ENCODE data around the gene VCAM1.

VCAM1 gene

GRCh38 chr1:100736746-100737145 lies 17.2 kb downstream of the VCAM1 start:
- H3K9me3 Mint-ChIP-seq: no peaks in the 10 kb centered on the region
- no peaks in the 10 kb centered on the region for H3K27me3 Mint-ChIP-seq (ENCODE audit: low read depth)
- no peak for DNase-seq (ENCODE audit: low spot score)
- H3K36me3 Mint-ChIP-seq (ENCODE audit: low read depth): no peaks in the 10 kb centered on the region
- H3K4me3 Mint-ChIP-seq: no peak overlapping the region
- H3K27ac Mint-ChIP-seq: no peak overlapping the region
- H3K4me1 Mint-ChIP-seq (ENCODE audit: low read depth): no peaks in the 10 kb centered on the region

GRCh38 chr1:100746542-100746932 lies 27.0 kb downstream of the VCAM1 start:
- H3K9me3 Mint-ChIP-seq: no peaks in the 10 kb centered on the region
- no peak overlapping the region for H3K27ac Mint-ChIP-seq
- H3K27me3 Mint-ChIP-seq (ENCODE audit: low read depth): no peaks in the 10 kb centered on the region
- no peaks in the 10 kb centered on the region for H3K36me3 Mint-ChIP-seq (ENCODE audit: low read depth)
- no peak overlapping the region for H3K4me3 Mint-ChIP-seq
- DNase-seq (ENCODE audit: low spot score): no peak
- H3K4me1 Mint-ChIP-seq (ENCODE audit: low read depth): peaks cover 2% of the 10 kb centered on the region

GRCh38 chr1:100747771-100748170 lies 28.2 kb downstream of the VCAM1 start:
- DNase-seq (ENCODE audit: low spot score): no peak
- no peaks in the 10 kb centered on the region for H3K36me3 Mint-ChIP-seq (ENCODE audit: low read depth)
- no peaks in the 10 kb centered on the region for H3K27me3 Mint-ChIP-seq (ENCODE audit: low read depth)
- H3K4me3 Mint-ChIP-seq: no peak overlapping the region
- H3K4me1 Mint-ChIP-seq (ENCODE audit: low read depth): peaks cover 2% of the 10 kb centered on the region
- H3K9me3 Mint-ChIP-seq: no peaks in the 10 kb centered on the region
- H3K27ac Mint-ChIP-seq: no peak overlapping the region

GRCh38 chr1:100750005-100750885 lies 30.7 kb downstream of the VCAM1 start:
- no peak for DNase-seq (ENCODE audit: low spot score)
- Mint-ChIP-seq H3K9me3 (no peaks in the 10 kb centered on the region), H3K27me3 (ENCODE audit: low read depth) (no peaks in the 10 kb centered on the region), H3K36me3 (ENCODE audit: low read depth) (no peaks in the 10 kb centered on the region), H3K27ac (no peak overlapping the region), H3K4me1 (ENCODE audit: low read depth) (peaks cover 2% of the 10 kb centered on the region), H3K4me3 (no peak overlapping the region)

- Mint-ChIP-seq H3K27ac (no peak overlapping the region), H3K9me3 (no peaks in the 10 kb centered on the region), H3K27me3 (ENCODE audit: low read depth) (no peaks in the 10 kb centered on the region), H3K4me3 (no peak overlapping the region), H3K4me1 (ENCODE audit: low read depth) (no peaks in the 10 kb centered on the region), H3K36me3 (ENCODE audit: low read depth) (no peaks in the 10 kb centered on the region)
- no peak for DNase-seq (ENCODE audit: low spot score)
Observed at GRCh38 chr1:100752791-100753190, 33.2 kb downstream of the VCAM1 start.

- H3K27me3 Mint-ChIP-seq (ENCODE audit: low read depth): no peaks in the 10 kb centered on the region
- no peaks in the 10 kb centered on the region for H3K4me1 Mint-ChIP-seq (ENCODE audit: low read depth)
- H3K9me3 Mint-ChIP-seq: no peaks in the 10 kb centered on the region
- H3K4me3 Mint-ChIP-seq: no peak overlapping the region
- no peaks in the 10 kb centered on the region for H3K36me3 Mint-ChIP-seq (ENCODE audit: low read depth)
- H3K27ac Mint-ChIP-seq: no peak overlapping the region
- no peak for DNase-seq (ENCODE audit: low spot score)
Observed at GRCh38 chr1:100757946-100758345, 38.4 kb downstream of the VCAM1 start.

GRCh38 chr1:100759188-100759587 lies 39.6 kb downstream of the VCAM1 start:
- no peak overlapping the region for H3K4me3 Mint-ChIP-seq
- no peaks in the 10 kb centered on the region for H3K4me1 Mint-ChIP-seq (ENCODE audit: low read depth)
- H3K36me3 Mint-ChIP-seq (ENCODE audit: low read depth): no peaks in the 10 kb centered on the region
- no peak overlapping the region for H3K27ac Mint-ChIP-seq
- DNase-seq (ENCODE audit: low spot score): no peak
- H3K27me3 Mint-ChIP-seq (ENCODE audit: low read depth): no peaks in the 10 kb centered on the region
- no peaks in the 10 kb centered on the region for H3K9me3 Mint-ChIP-seq

- DNase-seq (ENCODE audit: low spot score): no peak
- no peaks in the 10 kb centered on the region for H3K9me3 Mint-ChIP-seq
- no peaks in the 10 kb centered on the region for H3K36me3 Mint-ChIP-seq (ENCODE audit: low read depth)
- no peaks in the 10 kb centered on the region for H3K27me3 Mint-ChIP-seq (ENCODE audit: low read depth)
- no peak overlapping the region for H3K27ac Mint-ChIP-seq
- no peak overlapping the region for H3K4me3 Mint-ChIP-seq
- H3K4me1 Mint-ChIP-seq (ENCODE audit: low read depth): no peaks in the 10 kb centered on the region
Observed at GRCh38 chr1:100760511-100760910, 41.0 kb downstream of the VCAM1 start.

GRCh38 chr1:100762461-100762860 lies 42.9 kb downstream of the VCAM1 start:
- Mint-ChIP-seq H3K27ac (no peak overlapping the region), H3K4me1 (ENCODE audit: low read depth) (no peaks in the 10 kb centered on the region), H3K36me3 (ENCODE audit: low read depth) (no peaks in the 10 kb centered on the region), H3K4me3 (no peak overlapping the region), H3K9me3 (no peaks in the 10 kb centered on the region), H3K27me3 (ENCODE audit: low read depth) (no peaks in the 10 kb centered on the region)
- DNase-seq (ENCODE audit: low spot score): no peak

GRCh38 chr1:100767176-100767890 lies 47.8 kb downstream of the VCAM1 start:
- no peaks in the 10 kb centered on the region for H3K27me3 Mint-ChIP-seq (ENCODE audit: low read depth)
- no peaks in the 10 kb centered on the region for H3K4me1 Mint-ChIP-seq (ENCODE audit: low read depth)
- no peaks in the 10 kb centered on the region for H3K36me3 Mint-ChIP-seq (ENCODE audit: low read depth)
- H3K4me3 Mint-ChIP-seq: no peak overlapping the region
- no peak for DNase-seq (ENCODE audit: low spot score)
- no peak overlapping the region for H3K27ac Mint-ChIP-seq
- no peaks in the 10 kb centered on the region for H3K9me3 Mint-ChIP-seq

- H3K27me3 Mint-ChIP-seq (ENCODE audit: low read depth): peaks cover 2% of the 10 kb centered on the region
- no peaks in the 10 kb centered on the region for H3K9me3 Mint-ChIP-seq
- H3K36me3 Mint-ChIP-seq (ENCODE audit: low read depth): no peaks in the 10 kb centered on the region
- no peak overlapping the region for H3K4me3 Mint-ChIP-seq
- H3K4me1 Mint-ChIP-seq (ENCODE audit: low read depth): peaks cover under 1% of the 10 kb centered on the region
- no peak overlapping the region for H3K27ac Mint-ChIP-seq
- DNase-seq (ENCODE audit: low spot score): no peak
Observed at GRCh38 chr1:100769323-100769722, 49.8 kb downstream of the VCAM1 start.

- Mint-ChIP-seq H3K4me3 (no peak overlapping the region), H3K27ac (no peak overlapping the region), H3K4me1 (ENCODE audit: low read depth) (peaks cover 2% of the 10 kb centered on the region), H3K36me3 (ENCODE audit: low read depth) (no peaks in the 10 kb centered on the region), H3K9me3 (no peaks in the 10 kb centered on the region), H3K27me3 (ENCODE audit: low read depth) (peaks cover 2% of the 10 kb centered on the region)
- no peak for DNase-seq (ENCODE audit: low spot score)
Observed at GRCh38 chr1:100769906-100770646, 50.5 kb downstream of the VCAM1 start.

GRCh38 chr1:100773444-100773843 lies 53.9 kb downstream of the VCAM1 start:
- peaks cover 2% of the 10 kb centered on the region for H3K27me3 Mint-ChIP-seq (ENCODE audit: low read depth)
- H3K4me3 Mint-ChIP-seq: no peak overlapping the region
- no peaks in the 10 kb centered on the region for H3K9me3 Mint-ChIP-seq
- no peak overlapping the region for H3K27ac Mint-ChIP-seq
- H3K36me3 Mint-ChIP-seq (ENCODE audit: low read depth): no peaks in the 10 kb centered on the region
- no peak for DNase-seq (ENCODE audit: low spot score)
- peaks cover 2% of the 10 kb centered on the region for H3K4me1 Mint-ChIP-seq (ENCODE audit: low read depth)

- Mint-ChIP-seq H3K9me3 (no peaks in the 10 kb centered on the region), H3K4me1 (ENCODE audit: low read depth) (peaks cover 2% of the 10 kb centered on the region), H3K27ac (no peak overlapping the region), H3K36me3 (ENCODE audit: low read depth) (no peaks in the 10 kb centered on the region), H3K4me3 (no peak overlapping the region), H3K27me3 (ENCODE audit: low read depth) (peaks cover 2% of the 10 kb centered on the region)
- DNase-seq (ENCODE audit: low spot score): no peak
Observed at GRCh38 chr1:100774370-100774769, 54.8 kb downstream of the VCAM1 start.

Measured in T-helper 2 cell treated with Interferon-gamma antibody and Interleukin-4, amounts not matched to agents 5 μg/mL and 100 μg/mL, for 36 hours (primary cell).